GM10266 (cell line): Measurements from ENCODE around the gene EHBP1.
A peak's percentile ranks its signal among the peaks of the same experiment; 100 is the strongest.

Experiments used
- DNase-seq: peaks from one replicate; pipeline ENCODE4 v3.0.0; 2012; ENCODE audit errors: extremely low spot score
- CTCF ChIP-seq: IDR thresholded peaks from 2 replicates; pipeline ENCODE4 v1.5.1; 2012; ENCODE audit warnings: mild to moderate bottlenecking, low read depth; ENCODE audit not compliant: control insufficient read depth, insufficient read depth; ENCODE audit errors: missing control alignments

Gene EHBP1

GRCh38 chr2:62724886-62725711 lies 19.6 kb downstream of the EHBP1 start:
- no peak for DNase-seq

GRCh38 chr2:62725712-62726055 lies 20.2 kb downstream of the EHBP1 start:
- DNase-seq: no peak
- no peak for TF ChIP-seq CTCF

More at GRCh38 chr2:62724886-62725711, 19.6 kb downstream of the EHBP1 start:
- peak; percentile 16 for TF ChIP-seq CTCF

GRCh38 chr2:62727259-62727867 lies 21.9 kb downstream of the EHBP1 start:
- no peak for DNase-seq
- TF ChIP-seq CTCF: no peak

GRCh38 chr2:62727876-62728566 lies 22.5 kb downstream of the EHBP1 start:
- no peak for TF ChIP-seq CTCF

GRCh38 chr2:62731275-62731674 lies 25.8 kb downstream of the EHBP1 start:
- TF ChIP-seq CTCF: no peak

More at GRCh38 chr2:62727876-62728566, 22.5 kb downstream of the EHBP1 start:
- DNase-seq: no peak

GRCh38 chr2:62732262-62732777 lies 26.8 kb downstream of the EHBP1 start:
- no peak for TF ChIP-seq CTCF
- no peak for DNase-seq

More at GRCh38 chr2:62731275-62731674, 25.8 kb downstream of the EHBP1 start:
- DNase-seq: no peak
